ENCODE measurements around the gene REV3L. TPM values are rescaled to one million over a fixed set of nuclear protein-coding genes. Genes with fewer than 3 reads are reported as not detected.
A peak's percentile ranks its signal among the peaks of the same experiment; 100 is the strongest.
"Not testable (repeated sequence)": the region's sequence is repeated elsewhere in the genome, so short reads cannot be mapped to it uniquely, and the experiment has no call there.

Gene REV3L
- total RNA-seq, 1 donor from 2014 or later: 40.5 TPM

GRCh38 chr6:111258615-111259088, 224.4 kb downstream of the REV3L start:
- H3K9me3 Mint-ChIP-seq (ENCODE audit: low read depth): no peaks in the 10 kb centered on the region
- H3K36me3 Mint-ChIP-seq (ENCODE audit: insufficient read depth): no peaks in the 10 kb centered on the region
- no peaks in the 10 kb centered on the region for H3K27me3 Mint-ChIP-seq

GRCh38 chr6:111258010-111258409, 225.0 kb downstream of the REV3L start:
- H3K4me3 Mint-ChIP-seq (ENCODE audit: low read depth): no peak overlapping the region

More at GRCh38 chr6:111258615-111259088, 224.4 kb downstream of the REV3L start:
- Mint-ChIP-seq H3K4me3 (ENCODE audit: low read depth) (peak overlapping the region; percentile 75), H3K4me1 (ENCODE audit: low read depth) (peaks cover 49% of the 10 kb centered on the region), H3K27ac (peak overlapping the region; percentile 92)
- no peak for TF ChIP-seq CTCF (IDR thresholded peaks at IDR 0.05; ENCODE audit: unreplicated experiment)
- DNase-seq (ENCODE audit: low spot score, unreplicated experiment): no peak

DNA sequence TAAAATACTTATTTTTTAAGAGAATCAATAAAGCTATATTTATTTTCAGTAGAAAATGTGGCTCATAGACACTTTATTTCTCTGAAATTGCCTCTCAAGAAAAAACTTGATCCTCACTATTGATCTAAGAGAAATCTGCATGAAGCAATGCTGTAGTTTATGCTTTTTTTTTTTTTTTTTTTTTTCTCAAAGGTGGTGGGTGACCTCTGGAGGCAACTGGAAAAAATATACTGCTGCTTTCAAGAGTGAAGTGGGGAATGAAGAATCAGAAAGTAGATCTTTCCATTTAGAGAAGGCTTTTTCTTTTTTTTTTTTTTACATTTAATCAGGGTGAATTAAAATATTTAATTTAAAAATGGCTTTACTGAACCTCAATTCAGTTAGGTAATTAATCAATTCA, 226.4 kb downstream of the REV3L start:
- DNase-seq (ENCODE audit: low spot score, unreplicated experiment): no peak
- no peaks in the 10 kb centered on the region for H3K36me3 Mint-ChIP-seq (ENCODE audit: insufficient read depth)
- H3K4me3 Mint-ChIP-seq (ENCODE audit: low read depth): no peak overlapping the region
- H3K27ac Mint-ChIP-seq: no peak overlapping the region
- no peaks in the 10 kb centered on the region for H3K27me3 Mint-ChIP-seq
- peaks cover 50% of the 10 kb centered on the region for H3K4me1 Mint-ChIP-seq (ENCODE audit: low read depth)
- no peaks in the 10 kb centered on the region for H3K9me3 Mint-ChIP-seq (ENCODE audit: low read depth)
- peak; percentile 34 for TF ChIP-seq CTCF (IDR thresholded peaks at IDR 0.05; ENCODE audit: unreplicated experiment)

More at GRCh38 chr6:111258010-111258409, 225.0 kb downstream of the REV3L start:
- peak overlapping the region; percentile 21 for H3K27ac Mint-ChIP-seq
- H3K27me3 Mint-ChIP-seq: no peaks in the 10 kb centered on the region
- no peak for DNase-seq (ENCODE audit: low spot score, unreplicated experiment)
- peaks cover 50% of the 10 kb centered on the region for H3K4me1 Mint-ChIP-seq (ENCODE audit: low read depth)
- H3K36me3 Mint-ChIP-seq (ENCODE audit: insufficient read depth): no peaks in the 10 kb centered on the region
- TF ChIP-seq CTCF (IDR thresholded peaks at IDR 0.05; ENCODE audit: unreplicated experiment): no peak
- no peaks in the 10 kb centered on the region for H3K9me3 Mint-ChIP-seq (ENCODE audit: low read depth)

- H3K9me3 Mint-ChIP-seq (ENCODE audit: low read depth); H3K36me3 Mint-ChIP-seq (ENCODE audit: insufficient read depth); H3K27me3 Mint-ChIP-seq; DNase-seq (ENCODE audit: low spot score, unreplicated experiment); H3K4me3 Mint-ChIP-seq (ENCODE audit: low read depth): not testable (repeated sequence)
- peak overlapping the region; percentile 95 for H3K27ac Mint-ChIP-seq
- peaks cover 46% of the 10 kb centered on the region for H3K4me1 Mint-ChIP-seq (ENCODE audit: low read depth)
Observed at GRCh38 chr6:111255838-111256237, 227.2 kb downstream of the REV3L start.

DNA sequence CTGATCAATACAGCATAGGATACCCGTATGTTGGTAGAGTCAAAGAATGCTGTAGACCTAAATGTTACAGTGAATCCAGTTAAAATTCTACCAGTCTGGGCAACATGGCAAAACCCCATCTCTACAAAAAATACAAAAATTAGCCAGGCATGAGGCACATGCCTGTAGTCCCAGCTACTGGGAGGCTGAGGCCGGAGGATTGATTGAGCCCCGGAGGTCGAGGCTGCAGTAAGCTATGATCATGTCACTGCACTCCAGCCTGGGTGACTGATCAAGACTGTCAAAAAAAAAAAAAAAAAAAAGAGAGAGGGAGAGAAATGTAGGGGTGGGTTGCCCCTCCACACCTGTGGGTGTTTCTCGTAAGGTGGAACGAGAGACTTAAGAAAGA, 228.2 kb downstream of the REV3L start:
- peaks cover 39% of the 10 kb centered on the region for H3K4me1 Mint-ChIP-seq (ENCODE audit: low read depth)
- peak overlapping the region; percentile 43 for H3K27ac Mint-ChIP-seq
- H3K36me3 Mint-ChIP-seq (ENCODE audit: insufficient read depth): no peaks in the 10 kb centered on the region
- no peak for TF ChIP-seq CTCF (IDR thresholded peaks at IDR 0.05; ENCODE audit: unreplicated experiment)
- H3K9me3 Mint-ChIP-seq (ENCODE audit: low read depth): no peaks in the 10 kb centered on the region
- H3K27me3 Mint-ChIP-seq: no peaks in the 10 kb centered on the region
- peak overlapping the region; percentile 23 for H3K4me3 Mint-ChIP-seq (ENCODE audit: low read depth)
- no peak for DNase-seq (ENCODE audit: low spot score, unreplicated experiment)

DNA sequence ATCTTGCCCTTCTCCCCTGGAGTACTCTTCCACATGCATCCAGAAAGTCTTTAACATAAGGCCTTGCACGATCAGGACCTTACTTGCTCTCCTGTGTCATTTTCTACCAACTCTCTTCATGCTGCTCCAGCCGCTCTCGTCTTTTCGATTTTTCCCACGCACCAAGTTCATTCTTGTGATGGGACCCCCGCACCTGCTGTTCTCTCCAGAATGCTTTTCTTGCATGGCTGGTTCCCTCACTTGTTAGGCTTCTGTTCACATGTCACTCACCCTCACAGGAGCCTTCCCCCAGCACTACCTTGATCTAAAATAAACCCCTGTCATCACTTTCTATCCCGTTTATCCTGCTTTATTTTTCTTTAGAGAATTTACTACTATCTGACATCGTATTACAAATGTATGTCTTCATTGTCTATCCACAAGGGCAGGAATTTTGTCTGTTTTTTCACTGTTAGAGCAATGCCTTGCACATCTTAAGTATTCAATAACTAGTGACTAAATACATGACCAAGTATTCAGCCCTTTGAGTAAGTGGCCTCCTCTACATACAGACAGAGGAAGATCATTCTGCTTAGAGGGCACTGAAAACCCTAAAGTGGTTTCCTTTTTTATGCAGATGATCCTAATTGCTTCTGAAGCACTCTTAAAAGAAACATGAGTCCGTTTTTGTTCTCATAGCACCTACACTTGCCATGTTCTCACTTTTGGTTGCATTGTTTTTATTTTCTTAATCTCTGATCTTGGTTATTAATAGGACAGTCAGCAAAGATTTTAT, 228.8 kb downstream of the REV3L start:
- no peak for DNase-seq (ENCODE audit: low spot score, unreplicated experiment)

More for the DNA sequence above, 228.8 kb downstream of the REV3L start:
- H3K4me1 Mint-ChIP-seq (ENCODE audit: low read depth): peaks cover 39% of the 10 kb centered on the region
- H3K4me3 Mint-ChIP-seq (ENCODE audit: low read depth): peak overlapping the region; percentile 23
- no peaks in the 10 kb centered on the region for H3K36me3 Mint-ChIP-seq (ENCODE audit: insufficient read depth)
- peak overlapping the region; percentile 43 for H3K27ac Mint-ChIP-seq
- no peak for TF ChIP-seq CTCF (IDR thresholded peaks at IDR 0.05; ENCODE audit: unreplicated experiment)
- no peaks in the 10 kb centered on the region for H3K9me3 Mint-ChIP-seq (ENCODE audit: low read depth)
- H3K27me3 Mint-ChIP-seq: no peaks in the 10 kb centered on the region

Measured in progenitor cell of endocrine pancreas (in vitro differentiated cells).